Stimulated activated CD8-positive, alpha-beta memory T cell treated with anti-CD3 and anti-CD28 coated beads, Interleukin-15, amount 100 ng/mL, for 1 hour (primary cell): ENCODE data around the gene SIRPG.
"Not testable (repeated sequence)": the region's sequence is repeated elsewhere in the genome, so short reads cannot be mapped to it uniquely, and the experiment has no call there.

Experiments used
- DNase-seq: peaks from one replicate; pipeline ENCODE4 v3.0.0-alpha.2; 2020; ENCODE audit warnings: low read depth

The SIRPG gene

DNA sequence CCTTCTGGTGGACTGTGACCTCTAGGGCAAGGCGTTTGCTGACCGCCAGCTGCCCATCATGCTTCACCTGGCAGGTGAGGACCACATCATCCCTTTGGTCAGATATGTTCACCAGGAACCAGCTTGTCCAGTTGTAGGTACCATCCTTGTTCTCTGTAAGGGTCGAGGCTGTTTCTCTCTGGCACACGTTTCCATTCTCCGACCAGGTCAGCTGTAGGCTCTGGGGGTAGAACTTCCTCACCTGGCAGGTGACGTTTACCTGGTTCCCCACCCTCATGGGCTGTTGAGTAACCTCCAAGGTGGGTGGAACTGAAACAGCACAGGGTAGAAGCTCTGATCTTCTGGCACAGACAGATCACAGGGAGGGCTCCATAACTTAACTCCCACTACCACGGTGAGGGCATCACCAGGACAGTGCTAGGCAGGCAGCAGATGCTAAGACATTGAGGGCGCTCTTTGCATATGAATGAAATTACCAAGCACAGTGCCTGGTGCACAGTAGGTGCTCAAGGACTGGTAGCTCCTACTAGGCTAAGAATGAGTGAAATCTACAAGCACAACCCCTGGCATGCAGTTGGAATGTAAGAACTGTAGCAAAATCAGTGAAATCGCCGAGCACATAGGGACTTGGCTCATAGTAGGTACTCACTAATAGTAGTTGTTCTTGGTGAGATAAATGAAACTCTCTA is 22.1 kb downstream of the SIRPG start:
- DNase-seq, result no peak

GRCh38 chr20:1633535-1633934 is 24.0 kb downstream of the SIRPG start:
- no peak for DNase-seq

GRCh38 chr20:1632178-1632577 is 25.4 kb downstream of the SIRPG start:
- DNase-seq, result no peak

GRCh38 chr20:1631309-1632151 is 26.0 kb downstream of the SIRPG start:
- DNase-seq, result no peak

- no peak for DNase-seq
Measured at GRCh38 chr20:1630186-1630585, 27.4 kb downstream of the SIRPG start.

DNA sequence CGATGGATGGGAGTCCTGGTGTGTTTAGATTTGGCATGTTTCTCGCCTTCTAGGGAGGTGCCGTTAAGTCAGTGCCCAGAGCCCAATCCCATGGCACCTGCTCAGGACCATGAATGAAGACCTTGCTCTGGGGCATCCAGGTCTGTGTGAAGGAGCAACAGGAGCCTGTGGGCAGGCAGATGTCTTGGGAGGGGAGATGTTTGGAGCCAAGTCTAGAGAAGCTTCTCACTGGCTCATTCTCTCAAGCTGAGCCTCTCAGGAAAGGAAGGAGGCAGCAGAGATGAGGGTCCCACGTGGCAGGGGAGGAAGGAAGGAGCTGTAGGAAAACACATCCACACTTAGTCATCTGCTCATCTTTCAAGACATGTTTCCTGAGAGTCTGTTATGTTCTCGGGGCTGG is 28.3 kb downstream of the SIRPG start:
- DNase-seq, result no peak

DNA sequence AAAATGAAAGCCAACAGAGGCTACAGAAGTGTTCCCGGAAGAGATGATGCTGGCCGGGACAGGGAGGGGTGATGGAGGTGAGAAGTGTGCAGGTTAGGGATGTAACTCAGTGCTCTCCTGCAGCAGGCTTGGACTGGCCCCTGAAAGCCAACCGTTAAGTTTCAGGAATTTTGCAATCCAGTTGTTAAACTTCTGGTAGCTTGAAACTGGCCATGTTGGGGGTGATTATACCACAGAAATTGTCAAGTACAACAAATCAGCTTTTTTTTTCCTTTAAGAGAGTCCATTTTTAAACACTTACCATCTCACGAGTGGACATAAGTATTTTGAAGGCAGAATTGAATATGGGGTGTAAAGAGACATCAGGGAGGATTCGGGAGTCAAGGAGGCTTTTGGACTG is 29.0 kb downstream of the SIRPG start:
- DNase-seq, result no peak

- DNase-seq, result no peak
Measured at GRCh38 chr20:1627200-1627550, 30.4 kb downstream of the SIRPG start.

- DNase-seq, result no peak
Measured at GRCh38 chr20:1626528-1627199, 30.9 kb downstream of the SIRPG start.

DNA sequence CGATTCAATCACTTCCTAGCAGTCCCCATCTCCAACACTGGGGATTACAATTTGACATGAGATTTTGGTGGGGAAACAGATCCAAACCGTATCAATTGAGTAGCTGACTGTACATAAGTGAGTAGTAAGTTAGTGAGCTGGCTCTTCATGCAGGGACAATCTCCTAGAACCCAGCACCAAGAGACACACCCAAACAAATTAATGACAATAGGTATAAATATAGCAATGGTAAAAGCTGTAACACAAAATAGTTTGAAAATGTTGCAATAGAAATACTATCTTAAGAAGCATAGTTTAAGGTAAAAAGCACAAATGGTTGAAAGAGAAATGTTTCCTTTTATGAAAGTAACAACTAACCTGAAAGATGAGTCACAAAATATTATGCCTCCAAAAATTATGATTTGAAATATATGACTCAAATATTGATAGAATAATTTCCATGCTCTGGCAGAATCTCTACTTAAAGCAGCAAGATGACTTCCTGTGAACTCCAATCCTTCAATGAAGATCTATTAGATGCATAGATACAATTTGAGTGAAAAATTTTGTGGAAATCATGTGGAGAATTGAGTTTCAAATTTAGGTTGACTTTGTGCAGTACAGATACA is 32.4 kb downstream of the SIRPG start:
- DNase-seq, result no peak

- no peak for DNase-seq
Measured at GRCh38 chr20:1623501-1624205, 33.9 kb downstream of the SIRPG start.

- no peak for DNase-seq
Measured at GRCh38 chr20:1622450-1622849, 35.1 kb downstream of the SIRPG start.

- no peak for DNase-seq
Measured at GRCh38 chr20:1621316-1621715, 36.3 kb downstream of the SIRPG start.

GRCh38 chr20:1619861-1620444 is 37.6 kb downstream of the SIRPG start, which contains the start of gene SIRPB1:
Gene SIRPB1, minus strand, starts transcription at chr20:1620009. Its CDS starts 65 bp downstream, at chr20:1619944.
- no peak for DNase-seq

GRCh38 chr20:1618954-1619540 is 38.5 kb downstream of the SIRPG start:
- no peak for DNase-seq

DNA sequence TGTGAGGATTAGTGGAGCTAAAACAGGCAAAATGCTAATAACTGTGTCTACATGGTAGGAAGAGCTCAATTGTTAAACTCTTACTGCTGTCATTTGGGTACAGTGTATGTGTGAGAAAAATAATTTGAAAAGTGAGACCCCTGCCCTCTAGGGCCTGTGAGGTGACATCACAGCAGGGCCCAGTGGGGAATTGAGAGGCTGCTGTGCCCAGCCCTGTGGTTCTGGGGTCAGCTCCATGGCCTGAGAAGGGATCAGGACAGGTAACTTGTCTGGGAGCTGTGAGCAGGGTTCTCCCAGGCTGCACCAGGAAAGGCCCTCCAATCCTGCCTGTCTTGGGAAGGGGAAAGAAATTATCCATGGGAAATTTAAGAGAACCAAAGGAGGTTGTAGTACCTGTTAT is 39.1 kb downstream of the SIRPG start:
- DNase-seq, result no peak

GRCh38 chr20:1616858-1617434 is 40.6 kb downstream of the SIRPG start:
- no peak for DNase-seq

DNA sequence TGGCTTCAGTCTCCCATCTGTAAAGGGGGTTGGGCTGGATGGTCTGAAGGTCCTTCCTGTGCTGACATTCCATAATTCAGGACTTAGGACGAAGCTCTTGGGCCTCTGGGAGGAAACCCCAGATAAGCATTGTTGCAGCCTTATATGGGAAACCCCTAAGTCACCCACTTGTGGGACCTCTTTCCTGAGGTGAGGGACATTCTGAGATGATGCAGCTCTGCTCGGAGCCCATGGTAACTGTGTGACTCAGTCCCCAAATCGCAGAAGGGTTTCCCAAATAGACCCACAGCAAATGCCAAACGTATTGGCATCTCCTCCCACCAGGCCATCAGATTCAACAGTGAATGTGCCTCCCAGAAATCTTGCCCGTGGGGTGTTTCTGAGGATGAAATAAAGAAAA is 47.2 kb downstream of the SIRPG start:
- DNase-seq, result not testable (repeated sequence)

DNA sequence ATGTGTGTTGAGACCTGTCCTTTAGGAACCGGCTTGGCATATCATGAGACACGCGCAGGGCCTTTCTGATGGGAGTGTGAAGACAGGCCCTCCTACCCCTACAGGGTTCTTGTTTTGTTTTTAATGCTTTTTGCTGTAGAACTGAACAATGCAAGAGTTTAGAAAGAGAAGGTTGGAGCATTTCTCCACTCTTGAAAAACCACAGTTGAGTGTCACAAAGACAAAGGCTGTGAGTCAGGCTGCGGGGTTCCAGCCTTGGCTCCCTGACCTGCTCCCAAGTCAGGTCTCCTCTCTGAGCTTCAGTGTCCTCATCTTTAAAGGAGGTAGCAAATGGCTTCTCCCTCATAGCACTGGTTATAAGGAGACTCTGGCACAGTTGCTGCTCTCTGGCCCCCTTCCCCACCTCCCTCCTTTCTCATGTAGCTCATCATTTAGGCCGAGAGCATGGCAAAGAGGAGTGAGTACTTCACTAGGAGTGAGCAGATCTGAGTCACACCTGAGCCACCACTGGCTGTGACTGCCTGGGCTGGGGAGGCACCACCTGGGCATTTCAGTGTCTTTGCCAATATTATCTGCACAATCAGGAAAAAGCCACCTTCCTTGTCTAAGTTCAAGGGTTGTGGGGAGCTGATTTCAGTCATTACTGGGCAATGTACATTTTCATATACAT is 48.8 kb downstream of the SIRPG start:
- DNase-seq, result not testable (repeated sequence)

DNA sequence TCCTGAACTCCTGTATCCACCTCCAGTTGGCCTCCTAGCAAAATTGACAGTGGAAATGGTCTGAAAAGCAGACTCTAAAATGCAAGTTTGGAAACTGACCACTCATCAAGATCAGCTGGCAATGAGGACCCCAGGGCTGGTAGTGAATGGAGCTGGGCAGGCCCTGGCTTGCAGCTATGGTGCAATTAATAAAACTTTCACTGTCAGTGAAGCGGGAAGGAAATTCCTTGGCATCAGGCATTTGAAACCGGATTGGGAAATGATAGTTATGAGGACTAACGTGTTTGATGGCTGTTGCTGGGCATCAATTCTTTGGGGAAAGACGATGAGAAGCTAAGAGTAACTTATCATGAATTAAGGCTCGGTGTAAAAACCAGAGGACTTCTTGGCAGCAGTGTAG is 56.8 kb downstream of the SIRPG start:
- no peak for DNase-seq
